ENCODE measurements around the gene RNF44. TPM values are rescaled to one million over a fixed set of nuclear protein-coding genes. Genes with fewer than 3 reads are reported as not detected.

RNF44 gene
- total RNA-seq, 1 experiment from 2014 or later = 172 TPM

DNA sequence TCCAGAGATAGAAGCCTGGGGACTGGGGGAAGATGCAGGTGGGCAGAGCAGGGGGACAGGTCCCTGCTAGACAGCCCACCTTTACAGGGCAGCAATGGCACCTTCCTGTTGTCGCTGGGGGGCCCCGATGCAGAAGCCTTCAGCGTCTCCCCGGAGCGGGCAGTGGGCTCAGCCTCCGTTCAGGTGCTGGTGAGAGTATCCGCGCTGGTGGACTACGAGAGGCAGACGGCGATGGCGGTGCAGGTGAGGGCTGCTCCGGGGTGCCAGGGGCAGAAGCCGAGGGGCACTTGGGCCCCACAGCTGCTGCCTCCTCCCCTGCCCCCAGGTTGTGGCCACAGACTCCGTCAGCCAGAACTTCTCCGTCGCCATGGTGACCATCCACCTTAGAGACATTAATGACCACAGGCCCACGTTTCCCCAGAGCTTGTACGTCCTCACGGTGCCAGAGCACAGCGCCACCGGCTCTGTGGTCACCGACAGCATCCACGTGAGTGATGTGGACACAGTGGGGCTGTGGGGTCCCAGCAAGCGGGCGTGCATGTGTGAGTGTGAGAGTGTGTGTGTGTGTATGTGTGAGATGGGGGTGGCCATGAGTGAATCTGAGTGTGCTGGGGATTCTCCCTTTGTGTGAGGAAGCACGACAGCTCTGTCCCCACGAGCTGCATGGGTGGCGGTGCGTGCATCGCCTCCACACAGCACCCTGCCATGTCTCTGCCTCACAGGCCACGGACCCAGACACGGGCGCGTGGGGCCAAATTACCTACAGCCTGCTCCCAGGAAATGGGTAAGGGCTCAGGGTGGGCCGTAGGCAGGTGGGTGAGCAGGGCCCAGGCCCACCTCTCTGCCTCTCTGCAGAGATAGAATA lies 40.3 kb upstream of the RNF44 start:
- Histone ChIP-seq H3K79me2 (ENCODE audit: insufficient read depth, low read length) (no peaks in the 10 kb centered on the region), H3K23me2 (ENCODE audit: insufficient read length, low read depth, low read length, poor library complexity, severe bottlenecking) (no peaks in the 10 kb centered on the region), H4K8ac (replicated peaks; ENCODE audit: insufficient read length, low read depth, low read length) (no peak overlapping the region), H3T11ph (ENCODE audit: low read length) (no peak overlapping the region), H3K4me1 (ENCODE audit: insufficient read depth, low read length) (no peaks in the 10 kb centered on the region), H3K23ac (ENCODE audit: insufficient read length, low read depth, low read length) (no peak overlapping the region), H2BK5ac (ENCODE audit: insufficient read length, low read length) (no peak overlapping the region), H3K9ac (ENCODE audit: extremely low read depth, insufficient read length, low read length) (no peak overlapping the region), H3K27me3 (ENCODE audit: insufficient read depth, low read length) (no peaks in the 10 kb centered on the region), H2AFZ (ENCODE audit: low read length) (no peak overlapping the region), H3K56ac (ENCODE audit: insufficient read length, low read depth, low read length) (no peak overlapping the region), H3K4me2 (ENCODE audit: insufficient read depth, insufficient read length, low read length) (no peak overlapping the region), H4K91ac (ENCODE audit: insufficient read length, low read depth, low read length) (no peak overlapping the region), H3K18ac (ENCODE audit: insufficient read length, low read depth, low read length) (no peak overlapping the region), H2BK15ac (ENCODE audit: low read depth, low read length) (no peak overlapping the region), H3K4ac (ENCODE audit: low read depth, low read length) (no peak overlapping the region), H2BK120ac (ENCODE audit: low read depth, low read length, poor library complexity, severe bottlenecking) (no peak overlapping the region), H4K20me1 (ENCODE audit: control insufficient read depth, insufficient read depth, insufficient read length) (no peaks in the 10 kb centered on the region), H2AK5ac (ENCODE audit: insufficient read length, low read length) (no peak overlapping the region), H2BK20ac (ENCODE audit: low read depth, low read length, poor library complexity, severe bottlenecking) (no peak overlapping the region), H3K79me1 (ENCODE audit: insufficient read depth, low read depth, low read length, poor library complexity, severe bottlenecking) (no peaks in the 10 kb centered on the region), H3K27ac (ENCODE audit: insufficient read length, low read depth, low read length) (no peak overlapping the region), H4K5ac (ENCODE audit: insufficient read length, low read depth, low read length) (no peak overlapping the region), H3K14ac (ENCODE audit: insufficient read depth, low read length) (no peak overlapping the region), H2BK12ac (ENCODE audit: insufficient read length, low read depth, low read length) (no peak overlapping the region), H3K9me3 (ENCODE audit: control insufficient read depth, low read depth, low read length) (no peaks in the 10 kb centered on the region)
- H3K27me3 Mint-ChIP-seq (ENCODE audit: low read depth) = peaks cover 31% of the 10 kb centered on the region
- H3K4me3 Mint-ChIP-seq = no peak overlapping the region
- TF ChIP-seq, protein P1, sequence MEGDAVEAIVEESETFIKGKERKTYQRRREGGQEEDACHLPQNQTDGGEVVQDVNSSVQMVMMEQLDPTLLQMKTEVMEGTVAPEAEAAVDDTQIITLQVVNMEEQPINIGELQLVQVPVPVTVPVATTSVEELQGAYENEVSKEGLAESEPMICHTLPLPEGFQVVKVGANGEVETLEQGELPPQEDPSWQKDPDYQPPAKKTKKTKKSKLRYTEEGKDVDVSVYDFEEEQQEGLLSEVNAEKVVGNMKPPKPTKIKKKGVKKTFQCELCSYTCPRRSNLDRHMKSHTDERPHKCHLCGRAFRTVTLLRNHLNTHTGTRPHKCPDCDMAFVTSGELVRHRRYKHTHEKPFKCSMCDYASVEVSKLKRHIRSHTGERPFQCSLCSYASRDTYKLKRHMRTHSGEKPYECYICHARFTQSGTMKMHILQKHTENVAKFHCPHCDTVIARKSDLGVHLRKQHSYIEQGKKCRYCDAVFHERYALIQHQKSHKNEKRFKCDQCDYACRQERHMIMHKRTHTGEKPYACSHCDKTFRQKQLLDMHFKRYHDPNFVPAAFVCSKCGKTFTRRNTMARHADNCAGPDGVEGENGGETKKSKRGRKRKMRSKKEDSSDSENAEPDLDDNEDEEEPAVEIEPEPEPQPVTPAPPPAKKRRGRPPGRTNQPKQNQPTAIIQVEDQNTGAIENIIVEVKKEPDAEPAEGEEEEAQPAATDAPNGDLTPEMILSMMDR (conservative IDR thresholded peaks at IDR 0.05) = no peak
- H3K27ac Mint-ChIP-seq = peak overlapping the region in 1 of 3 experiments; percentile 79; a peak in 1 of 7 replicates
- no peaks in the 10 kb centered on the region for H3K9me3 Mint-ChIP-seq
- WGBS (ENCODE audit: extremely low coverage, insufficient read length, low lambda C conversion rate) = no CpG with 5 or more reads among the region's 36 CpGs
- no peaks in the 10 kb centered on the region for H3K36me3 Mint-ChIP-seq (ENCODE audit: insufficient read depth in 1 of 3, low read depth in 3 of 3)
- no peak for DNase-seq
- H3K4me1 Mint-ChIP-seq = peaks cover 2 to 12% of the 10 kb centered on the region in 2 experiments; a peak in 3 of 4 replicates

Data from H9 (cell line).